Stimulated activated naive CD8-positive, alpha-beta T cell treated with anti-CD3 and anti-CD28 coated beads, Interleukin-15, Interleukin-2, amounts not matched to agents 100 ng/mL and 50 ng/mL, for 24 hours (primary cell): ENCODE results near the gene PLA2G2C.

Experiments used
- H3K27ac Mint-ChIP-seq: one replicate; pipeline ENCODE4 v1.8.0; 2021; ENCODE audit warnings: mild to moderate bottlenecking, mixed read lengths
- H3K27me3 Mint-ChIP-seq: one replicate; pipeline ENCODE4 v1.8.0; 2021; ENCODE audit warnings: mixed read lengths
- H3K36me3 Mint-ChIP-seq: one replicate; pipeline ENCODE4 v1.8.0; 2021; ENCODE audit warnings: low read depth, mixed read lengths
- H3K4me1 Mint-ChIP-seq: one replicate; pipeline ENCODE4 v1.8.0; 2021; ENCODE audit warnings: low read depth, mixed read lengths
- H3K4me3 Mint-ChIP-seq: one replicate; pipeline ENCODE4 v1.8.0; 2021; ENCODE audit warnings: mild to moderate bottlenecking, mixed read lengths
- H3K9me3 Mint-ChIP-seq: one replicate; pipeline ENCODE4 v1.8.0; 2021; ENCODE audit warnings: mixed read lengths

Gene PLA2G2C

DNA sequence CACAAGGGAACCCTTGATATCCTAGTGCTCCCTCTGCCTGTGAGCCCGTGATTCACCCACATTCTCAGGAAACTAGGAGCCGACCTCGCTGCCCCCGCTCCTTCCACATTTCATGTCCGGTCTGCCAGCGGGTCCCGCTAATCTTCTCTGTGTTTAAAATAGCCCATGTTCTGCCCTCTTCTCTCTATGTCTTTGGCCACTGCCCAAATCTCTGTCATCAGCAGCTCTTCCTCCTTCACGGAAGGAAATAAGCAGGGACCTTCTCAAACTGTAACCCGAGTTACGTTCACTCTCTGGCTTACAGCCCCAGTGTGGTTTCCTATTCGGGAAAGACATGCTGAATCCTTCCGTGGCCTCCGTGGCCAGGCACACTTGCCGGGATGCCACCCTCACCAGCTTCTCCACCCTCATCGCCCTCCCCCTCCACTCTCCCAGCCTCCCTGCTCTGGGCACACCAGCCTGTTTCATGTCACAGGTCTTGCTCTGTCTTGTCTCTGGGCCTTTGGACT is 21.6 kb downstream of the PLA2G2C start:
- H3K27ac Mint-ChIP-seq: no peak overlapping the region
- H3K4me3 Mint-ChIP-seq: no peak overlapping the region
- peaks cover 9% of the 10 kb centered on the region for H3K27me3 Mint-ChIP-seq
- H3K9me3 Mint-ChIP-seq: peaks cover 22% of the 10 kb centered on the region
- H3K4me1 Mint-ChIP-seq: no peaks in the 10 kb centered on the region
- H3K36me3 Mint-ChIP-seq: peaks cover 7% of the 10 kb centered on the region

DNA sequence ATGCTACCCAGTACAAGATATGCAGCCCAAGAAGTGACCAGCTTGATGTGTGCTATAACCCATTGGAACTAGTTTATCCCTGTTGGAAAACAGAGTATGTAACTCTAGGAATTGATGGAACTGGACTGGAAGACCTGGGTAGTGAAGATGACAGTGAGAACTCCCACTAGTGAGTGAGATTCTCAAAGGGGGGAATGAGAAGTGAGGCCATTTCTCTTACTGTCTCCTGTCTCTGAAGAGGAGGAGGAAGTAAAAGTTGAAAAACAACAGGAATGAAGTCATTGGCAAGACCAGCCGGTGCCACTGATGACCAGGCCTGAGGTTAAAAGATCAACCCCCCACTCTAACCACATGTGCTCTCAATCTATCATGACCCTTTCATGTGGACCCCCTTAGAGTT is 26.3 kb downstream of the PLA2G2C start:
- H3K36me3 Mint-ChIP-seq: peaks cover 7% of the 10 kb centered on the region
- no peaks in the 10 kb centered on the region for H3K4me1 Mint-ChIP-seq
- H3K27me3 Mint-ChIP-seq: peaks cover under 1% of the 10 kb centered on the region
- H3K9me3 Mint-ChIP-seq: peaks cover 23% of the 10 kb centered on the region
- no peak overlapping the region for H3K27ac Mint-ChIP-seq
- H3K4me3 Mint-ChIP-seq: no peak overlapping the region

DNA sequence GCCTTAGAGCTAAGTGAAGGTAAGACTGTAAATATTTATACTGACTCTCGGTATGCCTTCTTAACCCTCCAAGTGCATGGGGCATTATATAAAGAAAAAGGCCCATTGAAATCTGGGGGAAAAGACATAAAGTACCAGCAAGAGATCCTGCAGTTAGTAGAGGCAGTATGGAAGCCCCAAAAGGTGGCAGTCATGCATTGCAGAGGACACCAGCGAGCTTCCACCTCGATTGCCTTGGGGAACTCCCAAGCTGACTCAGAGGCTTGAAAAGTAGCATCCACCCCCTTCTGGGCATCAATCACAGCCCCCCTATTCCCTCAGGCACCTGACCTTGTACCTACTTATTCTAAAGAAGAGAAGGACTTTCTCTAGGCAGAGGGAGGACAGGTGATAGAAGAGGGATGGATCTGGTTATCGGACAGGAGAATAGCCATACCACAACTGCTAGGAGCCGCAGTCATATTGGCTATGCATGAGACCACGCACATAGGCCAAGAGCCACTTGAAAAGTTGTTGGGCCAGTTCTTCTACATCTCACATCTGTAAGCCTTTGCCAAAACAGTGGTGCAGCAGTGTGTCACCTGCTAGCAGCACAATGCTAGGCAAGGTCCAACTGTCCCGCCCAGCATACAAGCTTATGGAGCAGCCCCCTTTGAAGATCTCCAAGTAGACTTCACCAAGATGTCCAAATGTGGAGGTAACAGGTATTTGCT is 27.8 kb downstream of the PLA2G2C start:
- Mint-ChIP-seq H3K4me1 (peaks cover 8% of the 10 kb centered on the region), H3K9me3 (peaks cover 17% of the 10 kb centered on the region), H3K27me3 (no peaks in the 10 kb centered on the region), H3K36me3 (peaks cover 7% of the 10 kb centered on the region), H3K4me3 (no peak overlapping the region), H3K27ac (no peak overlapping the region)

DNA sequence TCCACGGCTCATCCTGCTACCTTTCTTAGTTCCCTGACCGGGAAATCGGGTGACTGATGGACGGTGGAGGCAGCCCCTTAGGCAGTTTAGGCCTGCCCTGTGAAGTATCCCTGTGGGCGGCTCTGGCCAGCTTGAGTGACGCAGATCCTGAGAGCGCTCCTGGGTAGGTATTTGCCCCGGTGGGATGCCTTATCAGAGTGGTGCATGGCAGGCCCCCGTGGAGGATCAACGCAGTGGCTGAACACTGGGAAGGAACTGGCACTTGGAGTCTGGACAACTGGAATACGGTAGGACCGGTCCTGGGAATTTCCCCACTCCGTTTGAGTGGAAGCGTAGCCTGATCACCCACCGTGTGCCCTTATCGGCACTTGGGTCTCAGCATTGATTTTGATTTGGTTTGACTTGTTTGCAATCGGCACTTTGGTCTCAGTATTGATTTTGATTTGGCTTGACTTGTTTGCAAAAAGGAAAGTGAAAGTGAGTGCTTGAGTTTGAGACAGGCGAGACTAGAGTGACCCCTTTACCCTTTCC is 32.0 kb downstream of the PLA2G2C start:
- Mint-ChIP-seq H3K27me3 (no peaks in the 10 kb centered on the region), H3K36me3 (no peaks in the 10 kb centered on the region), H3K4me1 (peaks cover 8% of the 10 kb centered on the region), H3K9me3 (peaks cover 5% of the 10 kb centered on the region), H3K27ac (peak overlapping the region; percentile 46), H3K4me3 (no peak overlapping the region)

DNA sequence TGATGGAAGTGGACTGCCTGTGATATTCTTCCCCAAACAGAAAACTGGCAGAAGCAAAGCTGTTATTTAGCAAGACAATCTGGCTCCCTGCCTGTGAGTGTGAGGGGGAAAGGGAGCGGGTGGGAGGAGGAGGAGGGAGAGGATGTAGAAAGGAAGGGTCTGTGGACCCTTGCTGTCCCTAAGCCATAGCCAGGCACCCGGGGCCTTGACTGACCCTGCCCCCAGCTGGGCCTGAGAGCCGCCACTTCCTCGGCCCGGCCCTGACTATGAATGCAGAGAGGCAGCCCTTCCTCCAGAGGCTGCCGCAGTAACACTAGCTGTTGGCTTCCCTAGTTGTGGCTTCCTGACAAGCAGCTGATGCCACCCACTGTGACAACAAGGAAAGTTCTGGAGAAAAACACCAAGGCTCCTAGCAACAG is 33.3 kb downstream of the PLA2G2C start:
- Mint-ChIP-seq H3K4me3 (no peak overlapping the region), H3K9me3 (no peaks in the 10 kb centered on the region), H3K4me1 (peaks cover 8% of the 10 kb centered on the region), H3K27ac (no peak overlapping the region), H3K27me3 (no peaks in the 10 kb centered on the region), H3K36me3 (no peaks in the 10 kb centered on the region)

DNA sequence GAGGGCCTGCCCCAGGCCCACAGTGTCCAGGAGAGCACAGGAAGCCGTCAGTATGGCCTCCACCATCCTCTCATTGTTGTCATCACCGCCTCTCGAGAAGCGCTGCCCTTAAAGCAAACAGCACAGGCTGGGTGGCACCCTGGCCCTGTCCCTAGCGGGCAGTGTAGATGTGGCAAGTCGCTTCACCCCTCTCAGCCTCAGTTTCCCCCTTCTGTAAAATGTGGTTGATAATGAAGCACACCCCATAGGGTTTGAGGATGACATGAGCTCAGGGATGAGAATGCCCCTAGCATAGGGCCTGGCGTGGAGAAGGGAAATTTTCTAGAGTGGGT is 33.8 kb downstream of the PLA2G2C start:
- H3K4me3 Mint-ChIP-seq: peak overlapping the region; percentile 62
- H3K27ac Mint-ChIP-seq: no peak overlapping the region
- H3K9me3 Mint-ChIP-seq: no peaks in the 10 kb centered on the region
- no peaks in the 10 kb centered on the region for H3K36me3 Mint-ChIP-seq
- H3K27me3 Mint-ChIP-seq: no peaks in the 10 kb centered on the region
- peaks cover 8% of the 10 kb centered on the region for H3K4me1 Mint-ChIP-seq

DNA sequence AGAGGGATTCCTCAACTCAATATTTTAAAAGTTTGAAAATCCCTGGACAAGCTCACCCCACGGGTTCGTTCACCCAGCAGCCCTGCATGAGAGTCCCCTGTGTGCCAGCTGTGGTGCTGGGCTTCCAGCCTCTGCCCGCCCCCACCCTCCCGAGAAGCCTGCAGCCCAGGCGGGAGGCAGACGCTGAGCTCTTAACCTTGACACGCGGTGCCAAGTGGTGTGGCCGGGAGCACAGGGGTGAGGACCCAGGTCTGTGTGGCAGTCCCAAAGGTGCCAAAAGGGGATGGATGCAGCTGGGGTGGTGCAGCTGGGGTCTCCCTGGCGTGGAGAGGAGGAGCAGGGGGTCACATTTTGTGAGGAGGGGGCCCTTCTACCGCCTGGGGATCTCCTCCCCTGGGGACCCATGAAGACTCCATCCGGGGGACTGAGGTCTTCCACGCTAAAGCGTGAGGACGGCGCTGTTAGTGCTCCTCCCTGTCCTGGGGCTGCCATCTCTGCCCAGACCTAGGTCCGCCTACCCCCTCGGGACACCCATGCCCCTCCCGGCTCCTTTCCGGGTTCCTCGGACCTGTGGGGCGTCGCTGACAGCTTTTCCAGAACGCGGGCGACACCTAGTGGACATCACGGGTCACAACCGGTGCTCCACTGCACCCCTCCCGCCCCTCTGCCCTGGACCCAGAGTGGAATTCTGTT is 34.3 kb downstream of the PLA2G2C start:
- Mint-ChIP-seq H3K27me3 (no peaks in the 10 kb centered on the region), H3K36me3 (no peaks in the 10 kb centered on the region), H3K9me3 (no peaks in the 10 kb centered on the region), H3K4me3 (peak overlapping the region; percentile 62), H3K27ac (no peak overlapping the region), H3K4me1 (peaks cover 8% of the 10 kb centered on the region)

DNA sequence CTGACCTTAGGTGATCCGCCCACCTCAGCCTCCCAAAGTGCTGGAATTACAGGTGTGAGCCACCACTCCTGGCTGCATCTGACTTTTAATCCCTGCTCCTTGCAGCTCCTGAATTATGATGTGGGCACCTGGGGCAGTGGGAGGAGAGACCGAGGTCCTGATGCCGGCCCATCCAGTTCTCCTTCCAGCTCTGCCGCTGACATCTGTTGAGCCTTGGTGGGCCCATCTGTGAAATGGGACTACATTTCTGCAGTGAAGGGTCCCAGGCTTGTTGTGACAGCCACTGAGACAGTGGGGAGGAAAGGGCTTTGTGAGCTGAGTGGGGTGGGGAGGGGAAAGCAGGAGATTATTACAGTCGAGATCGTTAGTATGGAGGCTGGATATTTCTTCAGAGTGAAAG is 35.3 kb downstream of the PLA2G2C start:
- H3K4me3 Mint-ChIP-seq: no peak overlapping the region
- H3K4me1 Mint-ChIP-seq: peaks cover 8% of the 10 kb centered on the region
- H3K9me3 Mint-ChIP-seq: no peaks in the 10 kb centered on the region
- no peak overlapping the region for H3K27ac Mint-ChIP-seq
- no peaks in the 10 kb centered on the region for H3K36me3 Mint-ChIP-seq
- no peaks in the 10 kb centered on the region for H3K27me3 Mint-ChIP-seq

DNA sequence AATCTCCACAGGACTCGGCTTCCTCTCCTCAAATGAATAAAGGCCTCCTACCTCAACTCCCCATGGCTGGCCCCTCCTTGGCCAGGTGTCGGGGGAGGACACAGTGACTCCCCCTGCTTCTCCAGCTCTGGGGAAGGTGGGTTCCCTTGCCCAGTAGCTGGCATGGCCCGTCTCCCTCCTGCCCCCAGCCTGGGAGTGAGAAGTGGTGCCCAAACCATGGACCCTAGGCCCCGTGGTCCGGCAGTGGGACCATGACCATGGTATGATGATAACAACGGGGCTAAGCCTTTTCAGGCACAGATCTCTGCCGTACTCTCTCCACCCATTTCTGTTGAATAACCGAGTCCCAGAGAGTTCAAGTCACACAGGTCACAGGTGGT is 36.0 kb downstream of the PLA2G2C start:
- H3K27ac Mint-ChIP-seq: no peak overlapping the region
- peaks cover 8% of the 10 kb centered on the region for H3K4me1 Mint-ChIP-seq
- H3K27me3 Mint-ChIP-seq: no peaks in the 10 kb centered on the region

DNA sequence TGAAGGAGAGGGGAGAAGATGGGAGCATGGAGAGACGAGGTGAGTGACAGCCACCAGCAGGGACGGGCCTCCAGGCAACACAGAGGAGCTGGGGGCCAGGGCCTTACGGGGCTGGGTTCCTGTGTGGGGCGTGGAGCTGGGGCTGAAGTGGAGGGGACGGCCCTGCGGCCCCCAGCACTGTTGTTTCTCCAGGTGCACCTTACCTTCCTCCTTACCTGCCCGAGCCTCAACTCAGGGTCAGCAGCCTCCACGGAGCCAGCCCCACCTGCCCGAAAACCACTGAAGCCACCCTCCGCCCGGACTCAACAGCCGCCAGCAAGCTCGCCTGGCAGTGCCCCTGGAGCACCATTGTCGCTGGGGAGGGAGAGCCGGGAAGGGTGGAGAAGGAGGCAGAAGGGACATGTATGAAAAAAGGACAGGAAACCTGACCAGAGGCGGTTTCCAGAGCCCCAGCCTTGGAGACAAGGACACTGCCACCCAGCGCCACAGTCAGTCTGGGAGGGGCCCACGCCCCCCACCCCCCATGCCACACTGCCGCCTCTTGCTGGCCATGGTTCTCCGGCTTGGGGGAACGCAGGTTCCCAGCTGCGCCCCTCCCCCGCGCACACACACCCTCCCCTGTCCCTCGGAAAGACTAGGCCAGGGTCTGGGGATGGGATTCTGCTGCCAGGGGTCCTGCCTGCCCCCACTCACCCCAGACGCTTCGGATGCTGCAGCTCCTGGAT is 36.6 kb downstream of the PLA2G2C start:
- H3K36me3 Mint-ChIP-seq: no peaks in the 10 kb centered on the region
- H3K27me3 Mint-ChIP-seq: no peaks in the 10 kb centered on the region
- H3K4me3 Mint-ChIP-seq: no peak overlapping the region
- H3K27ac Mint-ChIP-seq: no peak overlapping the region
- peaks cover 7% of the 10 kb centered on the region for H3K4me1 Mint-ChIP-seq
- H3K9me3 Mint-ChIP-seq: no peaks in the 10 kb centered on the region

More for the DNA sequence above, 36.0 kb downstream of the PLA2G2C start:
- H3K36me3 Mint-ChIP-seq: no peaks in the 10 kb centered on the region
- no peaks in the 10 kb centered on the region for H3K9me3 Mint-ChIP-seq
- no peak overlapping the region for H3K4me3 Mint-ChIP-seq

DNA sequence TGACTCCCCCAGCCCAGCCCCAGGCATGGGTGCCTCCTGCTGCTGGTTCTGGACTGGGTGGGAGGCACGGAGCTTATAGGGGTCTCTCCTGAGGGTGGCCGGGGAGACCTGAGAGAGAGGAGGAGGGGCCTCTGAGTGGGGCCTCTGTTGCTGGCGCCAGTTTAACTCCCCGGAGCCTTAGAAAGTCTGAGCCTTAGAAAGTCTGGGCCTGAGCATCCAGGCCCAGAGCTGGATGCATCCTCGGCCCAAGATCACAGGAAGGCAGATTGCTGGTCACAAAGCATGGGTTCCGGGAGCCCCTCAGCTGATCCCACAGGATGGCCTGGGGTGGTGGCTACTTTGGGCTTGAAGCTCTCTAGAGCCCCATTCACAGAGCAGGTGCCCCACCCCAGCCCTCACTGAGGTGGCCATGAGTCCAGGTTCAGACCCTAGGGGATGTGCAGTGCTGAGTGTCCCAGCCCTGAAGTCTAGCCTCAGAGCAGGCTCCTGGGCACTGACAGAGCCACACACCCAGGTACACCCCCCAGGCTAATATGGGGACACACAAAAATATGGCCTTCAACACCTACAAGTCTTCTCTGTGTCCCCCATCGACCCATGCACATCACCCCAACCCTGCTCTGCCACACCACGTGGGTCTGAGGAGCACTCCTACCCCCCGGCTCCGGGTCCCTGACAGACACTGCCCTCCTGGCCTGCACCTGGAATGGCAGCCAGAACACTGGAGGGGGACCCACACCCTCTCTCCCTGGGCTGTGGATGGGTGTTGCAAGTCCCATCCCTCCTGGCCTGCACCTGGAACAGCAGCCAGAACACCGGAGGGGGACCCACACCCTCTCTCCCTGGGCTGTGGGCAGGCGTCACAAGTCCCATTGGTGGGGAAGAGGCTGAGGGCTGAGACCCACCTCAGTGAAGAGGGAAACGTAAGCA is 37.5 kb downstream of the PLA2G2C start:
- no peak overlapping the region for H3K27ac Mint-ChIP-seq
- H3K4me3 Mint-ChIP-seq: no peak overlapping the region
- H3K4me1 Mint-ChIP-seq: no peaks in the 10 kb centered on the region
- H3K27me3 Mint-ChIP-seq: no peaks in the 10 kb centered on the region
- no peaks in the 10 kb centered on the region for H3K9me3 Mint-ChIP-seq
- H3K36me3 Mint-ChIP-seq: no peaks in the 10 kb centered on the region

DNA sequence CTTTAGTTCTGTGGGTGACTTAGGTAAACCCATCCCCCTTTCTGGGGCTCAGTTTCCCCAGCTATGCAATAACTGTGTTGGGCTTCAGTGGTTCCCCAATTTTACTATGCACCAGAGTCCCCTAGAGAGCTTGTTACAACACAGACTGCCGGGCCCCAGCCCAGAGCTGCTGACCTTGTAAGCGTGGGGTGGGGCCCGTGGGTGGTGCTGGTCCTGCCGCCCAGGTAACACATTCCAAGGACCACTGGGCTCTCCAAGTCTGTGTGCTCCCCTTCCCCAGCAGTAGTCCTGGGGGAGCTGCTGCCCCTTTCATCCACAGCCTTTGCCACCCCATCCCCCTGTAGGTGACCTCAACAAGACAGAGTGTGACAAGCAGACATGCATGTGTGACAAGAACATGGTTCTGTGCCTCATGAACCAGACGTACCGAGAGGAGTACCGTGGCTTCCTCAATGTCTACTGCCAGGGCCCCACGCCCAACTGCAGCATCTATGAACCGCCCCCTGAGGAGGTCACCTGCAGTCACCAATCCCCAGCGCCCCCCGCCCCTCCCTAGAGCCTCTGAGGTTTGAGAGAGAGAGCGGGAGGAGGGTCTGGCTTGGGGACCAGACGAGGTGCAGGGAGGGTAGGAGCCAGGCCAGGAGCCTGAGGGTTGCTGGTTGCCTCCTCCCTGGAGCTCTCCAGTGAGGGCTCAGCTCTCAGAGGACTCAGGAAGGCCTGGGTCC is 38.3 kb downstream of the PLA2G2C start:
- Mint-ChIP-seq H3K9me3 (no peaks in the 10 kb centered on the region), H3K27me3 (no peaks in the 10 kb centered on the region), H3K27ac (no peak overlapping the region), H3K36me3 (no peaks in the 10 kb centered on the region), H3K4me3 (no peak overlapping the region), H3K4me1 (no peaks in the 10 kb centered on the region)

DNA sequence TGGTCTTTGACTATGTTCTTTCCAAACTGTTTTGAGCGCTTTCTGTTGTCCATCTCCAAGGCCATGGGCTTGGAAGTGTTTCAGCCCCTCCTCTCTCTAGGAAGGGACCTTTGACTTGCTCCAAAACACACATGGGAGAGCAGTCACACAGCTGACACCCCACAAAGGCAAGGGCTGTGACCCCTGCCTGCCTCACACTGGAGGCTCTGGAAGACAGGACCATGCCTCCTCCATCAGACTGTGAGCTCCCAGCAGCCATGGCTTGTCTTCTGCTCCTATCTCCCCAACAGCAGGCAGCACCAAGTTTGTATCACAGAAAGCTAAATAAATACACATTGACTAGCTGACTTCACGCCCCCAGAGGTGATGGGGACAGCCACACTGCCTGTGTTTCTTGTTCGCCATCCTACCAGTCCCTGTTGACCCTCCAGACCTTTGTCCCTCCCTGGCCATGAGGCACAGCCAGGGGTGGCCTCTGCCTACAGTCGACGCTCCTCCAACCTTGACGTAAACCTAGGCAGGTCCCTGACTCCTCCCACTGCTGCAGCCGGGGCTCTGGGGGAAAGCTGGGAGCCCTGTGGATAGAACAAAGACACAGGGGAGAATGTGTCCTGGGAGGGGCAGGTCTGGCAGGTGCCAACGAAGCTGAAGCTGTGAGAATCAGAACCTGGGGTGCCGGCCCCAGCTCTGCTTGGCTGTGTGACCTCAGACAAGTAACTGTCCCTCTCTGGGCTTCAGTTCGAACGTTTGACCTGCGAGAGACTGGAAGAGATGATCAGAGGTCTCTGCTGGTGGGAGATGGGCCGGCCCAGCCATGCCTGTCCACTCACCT is 42.4 kb downstream of the PLA2G2C start:
- H3K9me3 Mint-ChIP-seq: no peaks in the 10 kb centered on the region
- H3K4me3 Mint-ChIP-seq: no peak overlapping the region
- H3K36me3 Mint-ChIP-seq: no peaks in the 10 kb centered on the region
- no peaks in the 10 kb centered on the region for H3K27me3 Mint-ChIP-seq
- H3K27ac Mint-ChIP-seq: no peak overlapping the region
- no peaks in the 10 kb centered on the region for H3K4me1 Mint-ChIP-seq
